ENCODE results near the gene PBOV1. TPM values are rescaled to one million over a fixed set of nuclear protein-coding genes. Genes with fewer than 3 reads are reported as not detected.

PBOV1 gene
- total and polyA plus RNA-seq, 2 experiments from 2014 or later: not detected

GRCh38 chr6:138242987-138243592, 24.8 kb upstream of the PBOV1 start:
- Histone ChIP-seq H3K4me3 (no peak overlapping the region), H3K27ac (no peak overlapping the region), H4K20me1 (ENCODE audit: insufficient read depth, poor library complexity, severe bottlenecking) (no peaks in the 10 kb centered on the region), H3K4me2 (no peak overlapping the region), H3K79me2 (no peaks in the 10 kb centered on the region), H3K9me3 (ENCODE audit: low read depth) (no peaks in the 10 kb centered on the region), H3K36me3 (replicated peaks; ENCODE audit: insufficient read depth, low read depth) (no peaks in the 10 kb centered on the region), H3K9me2 (replicated peaks; ENCODE audit: insufficient read depth) (no peaks in the 10 kb centered on the region), H2AFZ (no peak overlapping the region), H3K4me1 (ENCODE audit: insufficient read depth) (no peaks in the 10 kb centered on the region), H3K27me3 (no peaks in the 10 kb centered on the region)
- TF ChIP-seq EZH2 (IDR thresholded peaks at IDR 0.05; ENCODE audit: borderline replicate concordance): no peak
- no peak for TF ChIP-seq EZH2phosphoT487 (IDR thresholded peaks at IDR 0.05; ENCODE audit: low read depth, severe bottlenecking, unreplicated experiment)
- no peak for TF ChIP-seq CTCF (IDR thresholded peaks at IDR 0.05; ENCODE audit: poor library complexity)
- no peak for DNase-seq (ENCODE audit: low spot score)
- 94% methylated on average over 4 of the region's 4 CpGs for WGBS (ENCODE audit: low lambda C conversion rate, missing lambda C conversion rate)

- 97% methylated on average over 6 of the region's 6 CpGs for WGBS (ENCODE audit: low lambda C conversion rate, missing lambda C conversion rate)
- Histone ChIP-seq H4K20me1 (ENCODE audit: insufficient read depth, poor library complexity, severe bottlenecking) (no peaks in the 10 kb centered on the region), H3K9me3 (ENCODE audit: low read depth) (no peaks in the 10 kb centered on the region), H3K9me2 (replicated peaks; ENCODE audit: insufficient read depth) (no peaks in the 10 kb centered on the region), H3K4me3 (no peak overlapping the region), H3K27ac (no peak overlapping the region), H2AFZ (no peak overlapping the region), H3K79me2 (no peaks in the 10 kb centered on the region), H3K36me3 (replicated peaks; ENCODE audit: insufficient read depth, low read depth) (no peaks in the 10 kb centered on the region), H3K27me3 (no peaks in the 10 kb centered on the region), H3K4me1 (ENCODE audit: insufficient read depth) (no peaks in the 10 kb centered on the region), H3K4me2 (no peak overlapping the region)
- no peak for DNase-seq (ENCODE audit: low spot score)
- TF ChIP-seq CTCF (IDR thresholded peaks at IDR 0.05; ENCODE audit: poor library complexity): no peak
Measured at GRCh38 chr6:138241934-138242333, 23.6 kb upstream of the PBOV1 start.

GRCh38 chr6:138241381-138241780, 23.1 kb upstream of the PBOV1 start:
- Histone ChIP-seq H3K36me3 (replicated peaks; ENCODE audit: insufficient read depth, low read depth) (no peaks in the 10 kb centered on the region), H3K9me3 (ENCODE audit: low read depth) (no peaks in the 10 kb centered on the region), H3K27ac (no peak overlapping the region), H3K9me2 (replicated peaks; ENCODE audit: insufficient read depth) (no peaks in the 10 kb centered on the region), H2AFZ (no peak overlapping the region), H3K79me2 (no peaks in the 10 kb centered on the region), H4K20me1 (ENCODE audit: insufficient read depth, poor library complexity, severe bottlenecking) (no peaks in the 10 kb centered on the region), H3K4me3 (no peak overlapping the region), H3K4me1 (ENCODE audit: insufficient read depth) (no peaks in the 10 kb centered on the region), H3K4me2 (no peak overlapping the region), H3K27me3 (no peaks in the 10 kb centered on the region)
- no peak for DNase-seq (ENCODE audit: low spot score)
- TF ChIP-seq EZH2phosphoT487 (IDR thresholded peaks at IDR 0.05; ENCODE audit: low read depth, severe bottlenecking, unreplicated experiment): no peak
- TF ChIP-seq EZH2 (IDR thresholded peaks at IDR 0.05; ENCODE audit: borderline replicate concordance): no peak
- TF ChIP-seq CTCF (IDR thresholded peaks at IDR 0.05; ENCODE audit: poor library complexity): no peak
- WGBS (ENCODE audit: low lambda C conversion rate, missing lambda C conversion rate): 84% methylated on average over 3 of the region's 3 CpGs
